ENCODE measurements around the gene TBC1D2B.

The TBC1D2B gene

DNA sequence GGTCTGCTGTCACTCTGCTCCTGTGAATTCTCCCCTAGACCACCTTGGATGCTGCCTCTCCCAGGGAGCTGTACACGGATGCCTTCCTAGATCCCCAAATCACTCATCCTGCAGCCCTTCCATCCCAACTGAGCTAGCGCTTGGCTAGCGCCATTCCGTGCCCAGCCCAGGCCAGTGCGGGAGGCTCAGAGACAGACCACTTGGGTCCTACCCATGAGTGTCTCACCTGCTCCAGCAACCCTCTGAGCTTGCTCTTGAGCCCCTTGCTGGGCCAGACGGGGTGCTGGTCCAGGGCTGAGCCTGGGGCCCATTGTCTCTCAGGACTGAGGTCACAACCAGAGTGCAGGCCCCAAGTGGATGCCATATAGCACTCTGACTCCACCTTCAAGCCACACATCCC lies 32.6 kb upstream of the TBC1D2B start:
- DNase-seq (ENCODE audit: low read depth): no peak
- no peak overlapping the region for H3K4me3 ChIP-seq (ENCODE audit: low read depth, low read length)
- TF ChIP-seq, protein P1, sequence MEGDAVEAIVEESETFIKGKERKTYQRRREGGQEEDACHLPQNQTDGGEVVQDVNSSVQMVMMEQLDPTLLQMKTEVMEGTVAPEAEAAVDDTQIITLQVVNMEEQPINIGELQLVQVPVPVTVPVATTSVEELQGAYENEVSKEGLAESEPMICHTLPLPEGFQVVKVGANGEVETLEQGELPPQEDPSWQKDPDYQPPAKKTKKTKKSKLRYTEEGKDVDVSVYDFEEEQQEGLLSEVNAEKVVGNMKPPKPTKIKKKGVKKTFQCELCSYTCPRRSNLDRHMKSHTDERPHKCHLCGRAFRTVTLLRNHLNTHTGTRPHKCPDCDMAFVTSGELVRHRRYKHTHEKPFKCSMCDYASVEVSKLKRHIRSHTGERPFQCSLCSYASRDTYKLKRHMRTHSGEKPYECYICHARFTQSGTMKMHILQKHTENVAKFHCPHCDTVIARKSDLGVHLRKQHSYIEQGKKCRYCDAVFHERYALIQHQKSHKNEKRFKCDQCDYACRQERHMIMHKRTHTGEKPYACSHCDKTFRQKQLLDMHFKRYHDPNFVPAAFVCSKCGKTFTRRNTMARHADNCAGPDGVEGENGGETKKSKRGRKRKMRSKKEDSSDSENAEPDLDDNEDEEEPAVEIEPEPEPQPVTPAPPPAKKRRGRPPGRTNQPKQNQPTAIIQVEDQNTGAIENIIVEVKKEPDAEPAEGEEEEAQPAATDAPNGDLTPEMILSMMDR (IDR thresholded peaks at IDR 0.05; ENCODE audit: low read depth, low read length, missing control alignments): no peak

DNA sequence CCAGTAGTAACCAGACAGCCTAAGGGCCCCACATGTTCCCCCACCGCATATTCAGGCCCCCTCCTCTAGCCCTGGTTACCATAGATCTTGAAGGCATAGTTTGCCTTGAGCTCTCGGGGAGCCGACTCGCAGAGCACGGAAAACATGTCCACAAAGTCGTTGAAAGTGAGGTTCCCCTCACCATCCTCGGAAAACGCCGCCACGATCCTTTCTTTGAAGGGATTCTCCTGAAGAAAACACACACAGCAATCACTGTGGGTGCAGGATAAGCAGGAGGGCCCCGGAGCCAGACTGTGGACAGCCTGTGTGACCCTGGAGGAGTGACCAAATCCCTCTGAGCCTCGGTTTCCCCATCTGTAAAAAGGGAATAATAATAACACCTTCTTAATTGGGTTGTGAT lies 31.6 kb upstream of the TBC1D2B start:
- DNase-seq (ENCODE audit: low read depth): no peak
- no peak overlapping the region for H3K4me3 ChIP-seq (ENCODE audit: low read depth, low read length)
- TF ChIP-seq, protein P1 (IDR thresholded peaks at IDR 0.05; ENCODE audit: low read depth, low read length, missing control alignments): no peak

DNA sequence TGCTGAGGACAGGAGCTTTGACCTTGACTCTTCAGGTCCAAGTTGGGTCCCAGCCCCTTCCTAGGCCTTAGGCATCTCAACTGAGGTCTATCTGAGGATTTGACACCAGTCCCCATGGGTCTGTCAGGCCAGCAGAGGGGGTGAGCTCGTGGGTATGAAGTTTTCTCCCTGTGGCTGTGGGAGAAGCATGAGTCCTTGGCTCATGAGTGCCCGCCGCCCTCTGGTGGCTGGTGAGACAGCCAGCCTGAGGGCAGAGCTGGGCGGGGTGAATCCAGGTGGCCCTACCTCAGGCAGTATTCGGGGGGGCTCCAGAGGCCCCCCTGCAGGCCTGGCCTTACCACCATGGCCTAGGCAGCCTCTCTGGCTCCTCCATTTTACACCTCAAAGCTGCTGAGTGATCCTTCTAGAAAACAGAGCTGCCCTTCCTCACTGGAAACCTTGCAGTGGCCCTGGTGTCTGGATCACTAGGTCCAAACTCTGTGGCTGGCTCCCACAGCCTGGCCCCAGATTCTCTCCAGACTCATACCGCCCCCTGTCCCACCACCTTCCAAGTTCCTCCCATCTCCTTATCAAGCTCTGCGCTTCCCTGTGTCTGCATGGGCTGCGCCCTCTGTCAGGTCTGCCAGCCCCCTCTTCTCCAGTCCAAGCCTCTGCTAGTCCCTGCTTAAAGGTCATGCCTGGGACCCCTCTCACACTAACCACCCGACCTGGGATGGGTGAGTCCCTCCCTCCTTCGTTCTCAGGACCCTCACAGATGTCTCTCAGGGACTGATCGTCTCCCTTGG lies 31.0 kb upstream of the TBC1D2B start:
- no peak overlapping the region for H3K4me3 ChIP-seq (ENCODE audit: low read depth, low read length)
- TF ChIP-seq, protein P1 (IDR thresholded peaks at IDR 0.05; ENCODE audit: low read depth, low read length, missing control alignments): peak; percentile 90
- peak; percentile 70 for DNase-seq (ENCODE audit: low read depth)

DNA sequence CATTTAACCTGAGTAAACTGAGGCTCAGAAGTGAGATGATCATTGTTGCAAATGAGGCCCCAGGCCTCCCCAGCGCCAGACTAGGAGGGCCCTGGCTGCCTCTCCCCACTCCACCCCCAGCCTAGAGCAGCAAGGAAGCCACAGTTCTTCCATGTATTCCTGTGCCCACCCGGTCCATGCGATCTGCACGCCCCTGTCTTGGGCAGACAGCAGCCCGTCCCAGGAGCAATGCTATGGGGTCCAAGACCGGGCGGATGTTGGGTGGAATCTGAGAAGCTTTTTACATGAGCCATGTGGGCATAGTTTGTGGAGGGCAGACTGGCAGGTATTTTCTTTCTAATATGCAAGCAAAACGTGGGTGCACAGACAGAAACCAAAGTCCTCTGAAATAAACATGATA lies 30.0 kb upstream of the TBC1D2B start:
- H3K4me3 ChIP-seq (ENCODE audit: low read depth, low read length): no peak overlapping the region
- TF ChIP-seq, protein P1 (IDR thresholded peaks at IDR 0.05; ENCODE audit: low read depth, low read length, missing control alignments): no peak

DNA sequence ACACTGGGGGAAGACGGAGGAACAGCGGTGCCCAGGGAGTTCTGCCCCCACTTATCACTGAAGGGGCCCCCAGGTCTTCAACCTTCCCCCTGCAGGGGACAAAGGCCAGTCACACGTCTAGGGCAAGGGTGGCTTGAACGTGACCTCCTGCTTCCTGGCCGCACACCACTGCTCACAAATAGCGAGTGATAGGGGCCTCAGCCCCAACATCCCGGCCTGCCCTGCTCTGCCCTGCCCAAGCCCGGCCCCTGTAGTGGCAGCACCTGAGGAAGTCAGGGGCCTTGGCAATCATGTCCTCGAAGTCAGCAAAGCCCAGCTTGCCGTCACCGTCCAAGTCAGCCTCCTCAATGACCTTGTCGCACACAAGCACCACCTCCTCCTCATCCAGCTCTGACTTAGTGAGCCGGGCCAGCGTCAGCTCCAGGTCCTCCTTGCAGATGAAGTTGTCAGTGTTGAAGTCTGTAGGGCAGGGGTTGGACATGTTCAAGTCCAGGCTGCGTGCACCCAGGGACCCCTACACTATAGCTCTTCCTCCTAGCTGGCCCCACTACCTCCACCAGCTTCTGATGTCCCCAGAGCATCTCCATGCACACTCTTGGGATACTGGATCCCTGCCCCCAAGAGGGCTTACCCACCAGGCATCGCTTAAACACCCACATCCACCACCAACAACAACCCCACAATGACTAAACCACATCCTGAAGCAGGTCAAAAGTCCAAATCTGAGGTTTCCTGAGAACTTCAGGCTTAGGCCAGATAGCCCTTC lies 28.1 kb upstream of the TBC1D2B start:
- TF ChIP-seq, protein P1 (IDR thresholded peaks at IDR 0.05; ENCODE audit: low read depth, low read length, missing control alignments): no peak
- no peak for DNase-seq (ENCODE audit: low read depth)
- H3K4me3 ChIP-seq (ENCODE audit: low read depth, low read length): no peak overlapping the region

More for the DNA sequence above, 30.0 kb upstream of the TBC1D2B start:
- no peak for DNase-seq (ENCODE audit: low read depth)

DNA sequence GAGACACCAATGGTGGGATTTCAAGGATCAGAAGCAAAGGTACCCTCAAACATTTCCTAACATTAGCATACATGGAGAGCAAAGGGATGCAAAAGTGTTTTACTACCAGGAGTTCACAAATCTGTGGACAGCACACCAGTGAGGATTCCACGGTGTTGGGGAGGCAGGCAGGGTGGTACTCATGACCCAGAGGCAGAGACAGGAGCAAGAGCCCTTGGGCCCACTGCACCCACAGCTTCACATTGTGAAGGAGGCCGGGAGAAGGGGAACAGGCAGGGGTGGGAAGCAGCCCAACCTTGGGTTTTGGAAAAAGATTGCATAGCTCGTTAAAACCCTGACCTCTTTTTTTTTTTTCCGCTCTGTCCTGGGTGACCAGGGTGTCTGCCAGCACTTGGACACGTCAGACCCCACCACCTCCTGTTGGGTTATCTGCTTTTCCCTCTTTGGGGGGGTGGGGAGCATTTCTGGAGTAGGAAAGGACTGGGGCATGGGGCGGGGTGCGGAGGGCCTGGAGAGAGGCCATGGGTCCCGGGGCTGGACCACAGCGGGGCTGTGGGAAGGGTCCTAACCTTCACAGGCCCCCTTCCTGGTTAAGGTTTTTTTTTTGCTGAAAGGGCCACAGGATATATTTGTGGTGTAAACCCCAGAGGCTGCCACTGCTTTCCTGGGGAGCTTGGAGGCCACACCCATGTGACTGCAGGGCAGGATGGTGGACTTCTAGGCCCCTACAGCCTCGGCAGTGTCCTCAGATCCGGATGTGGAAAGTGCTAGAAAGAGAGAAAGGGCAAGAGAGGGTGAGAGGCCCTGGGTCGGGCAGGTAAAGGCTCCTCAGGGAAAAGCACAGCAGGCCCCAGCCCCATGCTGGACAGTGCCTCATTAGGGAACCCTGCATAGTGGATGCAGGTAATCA lies 27.3 kb upstream of the TBC1D2B start:
- H3K4me3 ChIP-seq (ENCODE audit: low read depth, low read length): no peak overlapping the region
- DNase-seq (ENCODE audit: low read depth): no peak
- TF ChIP-seq, protein P1 (IDR thresholded peaks at IDR 0.05; ENCODE audit: low read depth, low read length, missing control alignments): no peak
